ENCODE data around the gene ERC1. TPM values are rescaled to one million over a fixed set of nuclear protein-coding genes. Genes with fewer than 3 reads are reported as not detected.

Gene ERC1
- total and polyA plus RNA-seq, 3 experiments from 2014 or later = 11.0 to 24.2 (median 22.6) TPM

- H3K27ac Mint-ChIP-seq = no peak overlapping the region
- CTCF ChIA-PET = no interaction called here
- no peak overlapping the region for H3K4me3 Mint-ChIP-seq
- no peaks in the 10 kb centered on the region for H3K4me1 ChIP-seq (ENCODE audit: insufficient read depth, low read length)
- H3K27me3 ChIP-seq (ENCODE audit: insufficient read depth, low read length, poor library complexity, severe bottlenecking) = no peaks in the 10 kb centered on the region
- H3K27ac ChIP-seq (ENCODE audit: low read depth, low read length) = no peak overlapping the region
- H3K36me3 Mint-ChIP-seq = peaks cover 15 to 22% (median 15%) of the 10 kb centered on the region in 3 donors
- no peaks in the 10 kb centered on the region for H3K4me1 Mint-ChIP-seq
- H3K36me3 ChIP-seq (ENCODE audit: insufficient read depth, low read length) = no peaks in the 10 kb centered on the region
- no peaks in the 10 kb centered on the region for H3K9me3 ChIP-seq (ENCODE audit: low read length)
- H3K27me3 Mint-ChIP-seq = no peaks in the 10 kb centered on the region
- no peak overlapping the region for H3K4me3 ChIP-seq (ENCODE audit: low read length)
- POLR2A ChIA-PET = no interaction called here
- no peaks in the 10 kb centered on the region for H3K9me3 Mint-ChIP-seq
- no peak for DNase-seq
Observed at GRCh38 chr12:1287446-1287975, 296.5 kb downstream of the ERC1 start.

GRCh38 chr12:1288333-1288732 lies 297.3 kb downstream of the ERC1 start:
- DNase-seq = no peak
- POLR2A ChIA-PET = no interaction called here
- no peak overlapping the region for H3K4me3 Mint-ChIP-seq
- H3K27me3 Mint-ChIP-seq = no peaks in the 10 kb centered on the region
- CTCF ChIA-PET = no interaction called here
- Histone ChIP-seq H3K4me1 (ENCODE audit: insufficient read depth, low read length) (no peaks in the 10 kb centered on the region), H3K36me3 (ENCODE audit: insufficient read depth, low read length) (no peaks in the 10 kb centered on the region), H3K27ac (ENCODE audit: low read depth, low read length) (no peak overlapping the region), H3K9me3 (ENCODE audit: low read length) (no peaks in the 10 kb centered on the region), H3K27me3 (ENCODE audit: insufficient read depth, low read length, poor library complexity, severe bottlenecking) (no peaks in the 10 kb centered on the region), H3K4me3 (ENCODE audit: low read length) (no peak overlapping the region)
- no peaks in the 10 kb centered on the region for H3K4me1 Mint-ChIP-seq
- no peaks in the 10 kb centered on the region for H3K9me3 Mint-ChIP-seq
- peaks cover 15 to 22% (median 15%) of the 10 kb centered on the region in 3 donors for H3K36me3 Mint-ChIP-seq
- H3K27ac Mint-ChIP-seq = peak overlapping the region in 1 of 8 donors; percentile 43

GRCh38 chr12:1289371-1290155 lies 298.5 kb downstream of the ERC1 start:
- no peak for DNase-seq
- POLR2A ChIA-PET = no interaction called here
- no peaks in the 10 kb centered on the region for H3K9me3 ChIP-seq (ENCODE audit: low read length)
- H3K36me3 ChIP-seq (ENCODE audit: insufficient read depth, low read length) = no peaks in the 10 kb centered on the region
- Mint-ChIP-seq H3K4me3 (no peak overlapping the region), H3K9me3 (no peaks in the 10 kb centered on the region), H3K27me3 (no peaks in the 10 kb centered on the region), H3K36me3 (peaks cover 15 to 27% (median 15%) of the 10 kb centered on the region in 3 donors), H3K27ac (peak overlapping the region in 1 of 8 donors; percentile 19), H3K4me1 (no peaks in the 10 kb centered on the region)
- H3K4me3 ChIP-seq (ENCODE audit: low read length) = no peak overlapping the region
- CTCF ChIA-PET = no interaction called here
- H3K4me1 ChIP-seq (ENCODE audit: insufficient read depth, low read length) = no peaks in the 10 kb centered on the region
- H3K27me3 ChIP-seq (ENCODE audit: insufficient read depth, low read length, poor library complexity, severe bottlenecking) = no peaks in the 10 kb centered on the region
- H3K27ac ChIP-seq (ENCODE audit: low read depth, low read length) = no peak overlapping the region

- H3K4me3 ChIP-seq (ENCODE audit: low read length) = no peak overlapping the region
- H3K27ac ChIP-seq (ENCODE audit: low read depth, low read length) = no peak overlapping the region
- Mint-ChIP-seq H3K9me3 (no peaks in the 10 kb centered on the region), H3K27ac (no peak overlapping the region), H3K36me3 (peaks cover 12 to 32% (median 12%) of the 10 kb centered on the region in 3 donors), H3K27me3 (no peaks in the 10 kb centered on the region), H3K4me1 (no peaks in the 10 kb centered on the region), H3K4me3 (no peak overlapping the region)
- DNase-seq = no peak
- POLR2A ChIA-PET = no interaction called here
- H3K27me3 ChIP-seq (ENCODE audit: insufficient read depth, low read length, poor library complexity, severe bottlenecking) = no peaks in the 10 kb centered on the region
- no peaks in the 10 kb centered on the region for H3K4me1 ChIP-seq (ENCODE audit: insufficient read depth, low read length)
- H3K9me3 ChIP-seq (ENCODE audit: low read length) = no peaks in the 10 kb centered on the region
- CTCF ChIA-PET = no interaction called here
- no peaks in the 10 kb centered on the region for H3K36me3 ChIP-seq (ENCODE audit: insufficient read depth, low read length)
Observed at GRCh38 chr12:1290716-1291115, 299.7 kb downstream of the ERC1 start.

- Mint-ChIP-seq H3K36me3 (peaks cover 12 to 37% (median 15%) of the 10 kb centered on the region in 3 donors), H3K27ac (no peak overlapping the region), H3K4me1 (no peaks in the 10 kb centered on the region), H3K27me3 (no peaks in the 10 kb centered on the region), H3K4me3 (no peak overlapping the region), H3K9me3 (no peaks in the 10 kb centered on the region)
- H3K36me3 ChIP-seq (ENCODE audit: insufficient read depth, low read length) = no peaks in the 10 kb centered on the region
- no peak for DNase-seq
- no peaks in the 10 kb centered on the region for H3K27me3 ChIP-seq (ENCODE audit: insufficient read depth, low read length, poor library complexity, severe bottlenecking)
- H3K9me3 ChIP-seq (ENCODE audit: low read length) = no peaks in the 10 kb centered on the region
- ChIA-PET POLR2A (no interaction called here), CTCF (interaction anchor here (1.4 kb wide), 1 partner anchor 174 kb away, joined by 4 read pairs; no protein-coding TSS in a partner anchor)
- no peaks in the 10 kb centered on the region for H3K4me1 ChIP-seq (ENCODE audit: insufficient read depth, low read length)
- H3K27ac ChIP-seq (ENCODE audit: low read depth, low read length) = no peak overlapping the region
- no peak overlapping the region for H3K4me3 ChIP-seq (ENCODE audit: low read length)
Observed at GRCh38 chr12:1291601-1292332, 300.7 kb downstream of the ERC1 start.

GRCh38 chr12:1293901-1294300 lies 302.9 kb downstream of the ERC1 start:
- no peak for DNase-seq
- POLR2A ChIA-PET = no interaction called here
- no peak overlapping the region for H3K4me3 Mint-ChIP-seq
- H3K4me1 ChIP-seq (ENCODE audit: insufficient read depth, low read length) = no peaks in the 10 kb centered on the region
- CTCF ChIA-PET = no interaction called here
- H3K9me3 Mint-ChIP-seq = no peaks in the 10 kb centered on the region
- H3K27ac ChIP-seq (ENCODE audit: low read depth, low read length) = no peak overlapping the region
- H3K36me3 Mint-ChIP-seq = peaks cover 20 to 49% (median 21%) of the 10 kb centered on the region in 3 donors
- no peak overlapping the region for H3K4me3 ChIP-seq (ENCODE audit: low read length)
- H3K27ac Mint-ChIP-seq = no peak overlapping the region
- H3K27me3 Mint-ChIP-seq = no peaks in the 10 kb centered on the region
- H3K27me3 ChIP-seq (ENCODE audit: insufficient read depth, low read length, poor library complexity, severe bottlenecking) = no peaks in the 10 kb centered on the region
- no peaks in the 10 kb centered on the region for H3K4me1 Mint-ChIP-seq
- no peaks in the 10 kb centered on the region for H3K36me3 ChIP-seq (ENCODE audit: insufficient read depth, low read length)
- H3K9me3 ChIP-seq (ENCODE audit: low read length) = no peaks in the 10 kb centered on the region

- peaks cover 0 to 6% (median 0%) of the 10 kb centered on the region in 3 donors for H3K4me1 Mint-ChIP-seq
- Histone ChIP-seq H3K4me1 (ENCODE audit: insufficient read depth, low read length) (no peaks in the 10 kb centered on the region), H3K36me3 (ENCODE audit: insufficient read depth, low read length) (no peaks in the 10 kb centered on the region), H3K27ac (ENCODE audit: low read depth, low read length) (no peak overlapping the region), H3K9me3 (ENCODE audit: low read length) (no peaks in the 10 kb centered on the region), H3K4me3 (ENCODE audit: low read length) (no peak overlapping the region), H3K27me3 (ENCODE audit: insufficient read depth, low read length, poor library complexity, severe bottlenecking) (no peaks in the 10 kb centered on the region)
- no peak overlapping the region for H3K27ac Mint-ChIP-seq
- H3K9me3 Mint-ChIP-seq = no peaks in the 10 kb centered on the region
- no peaks in the 10 kb centered on the region for H3K27me3 Mint-ChIP-seq
- CTCF ChIA-PET = no interaction called here
- DNase-seq = no peak
- H3K4me3 Mint-ChIP-seq = no peak overlapping the region
- H3K36me3 Mint-ChIP-seq = peaks cover 14 to 40% (median 26%) of the 10 kb centered on the region in 3 donors
- POLR2A ChIA-PET = no interaction called here
Observed at GRCh38 chr12:1297206-1297605, 306.2 kb downstream of the ERC1 start.

GRCh38 chr12:1297639-1298175 lies 306.7 kb downstream of the ERC1 start:
- H3K9me3 ChIP-seq (ENCODE audit: low read length) = no peaks in the 10 kb centered on the region
- H3K36me3 ChIP-seq (ENCODE audit: insufficient read depth, low read length) = no peaks in the 10 kb centered on the region
- ChIA-PET POLR2A (no interaction called here), CTCF (no interaction called here)
- no peak overlapping the region for H3K4me3 ChIP-seq (ENCODE audit: low read length)
- no peaks in the 10 kb centered on the region for H3K27me3 ChIP-seq (ENCODE audit: insufficient read depth, low read length, poor library complexity, severe bottlenecking)
- no peak overlapping the region for H3K27ac ChIP-seq (ENCODE audit: low read depth, low read length)
- Mint-ChIP-seq H3K27ac (no peak overlapping the region), H3K36me3 (peaks cover 14 to 37% (median 26%) of the 10 kb centered on the region in 3 donors), H3K9me3 (no peaks in the 10 kb centered on the region), H3K4me3 (no peak overlapping the region), H3K27me3 (no peaks in the 10 kb centered on the region), H3K4me1 (peaks cover 0 to 6% (median 0%) of the 10 kb centered on the region in 3 donors)
- no peak for DNase-seq
- H3K4me1 ChIP-seq (ENCODE audit: insufficient read depth, low read length) = no peaks in the 10 kb centered on the region

All from CD8-positive, alpha-beta memory T cell (primary cell).